Stimulated activated CD4-positive, alpha-beta T cell treated with anti-CD3 and anti-CD28 coated beads, Interleukin-15, amount 100 ng/mL, for 1 hour (primary cell): Measurements from ENCODE around the gene TTC39B.

ENCODE experiments used
- DNase-seq, 2 donors: peaks; one replicate each; pipeline ENCODE4 v3.0.0-alpha.2; 2020; ENCODE audit warnings: low read depth in 1 of 2, low spot score in 1 of 2

Gene TTC39B

GRCh38 chr9:15182101-15182551, 124.9 kb downstream of the TTC39B start:
- DNase-seq: no peak

GRCh38 chr9:15180124-15180523, 126.9 kb downstream of the TTC39B start:
- no peak for DNase-seq

GRCh38 chr9:15178631-15179030, 128.4 kb downstream of the TTC39B start:
- no peak for DNase-seq

DNA sequence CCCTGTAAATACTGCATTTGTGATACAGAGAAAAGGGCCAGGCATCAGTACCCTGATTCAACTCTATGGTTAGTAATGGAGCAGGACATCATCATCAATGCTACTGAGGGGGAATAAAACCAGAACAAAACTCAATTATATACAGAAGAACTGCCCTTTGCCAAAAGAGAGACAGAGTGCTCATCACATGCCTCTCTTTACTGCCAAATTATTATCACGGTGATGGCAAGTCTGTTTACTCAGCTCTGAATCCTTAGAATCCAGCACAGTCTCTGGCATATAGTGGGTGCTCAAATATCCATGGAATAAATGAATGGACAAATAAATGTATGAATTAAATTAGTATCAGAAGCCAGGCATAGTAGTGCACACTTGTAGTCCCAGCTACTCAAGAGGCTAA, 130.2 kb downstream of the TTC39B start:
- DNase-seq: no peak

DNA sequence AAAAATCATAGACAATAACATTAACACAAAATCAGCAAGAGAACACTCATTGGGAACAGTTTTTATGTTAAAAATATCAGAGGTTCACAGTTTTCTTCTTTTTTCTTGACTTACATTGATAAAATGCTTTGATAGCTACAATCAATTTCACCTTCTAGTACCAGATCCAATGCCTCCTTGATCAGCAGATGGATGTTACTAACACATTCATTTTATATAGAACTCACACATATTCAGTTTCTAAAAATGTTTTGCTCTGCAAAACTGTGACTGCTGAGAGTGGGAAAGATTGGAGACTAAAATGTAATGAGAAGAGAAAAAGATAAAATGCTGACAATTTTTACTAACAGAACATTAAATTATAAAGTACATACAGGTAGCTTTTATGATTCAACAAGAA, 143.1 kb downstream of the TTC39B start:
- no peak for DNase-seq

DNA sequence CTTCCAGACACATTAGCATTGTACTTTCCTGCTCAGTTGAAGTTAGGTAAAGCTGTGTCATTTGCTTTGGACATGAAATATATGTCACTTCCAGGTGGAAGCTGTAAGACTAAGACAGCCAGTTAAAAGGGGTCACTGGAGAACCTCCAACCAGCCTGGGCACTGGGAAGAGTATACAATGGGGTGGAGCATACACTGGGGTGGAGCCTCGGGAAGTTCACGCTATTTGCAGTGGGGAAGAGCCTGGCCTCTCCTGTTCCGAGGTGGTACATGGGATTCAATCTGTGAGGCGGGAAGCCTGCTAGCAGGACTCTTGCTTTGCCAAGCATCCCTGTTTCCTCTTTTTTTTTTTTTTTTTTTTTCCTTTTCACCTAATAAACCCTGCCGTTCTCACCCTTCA, 145.3 kb downstream of the TTC39B start:
- DNase-seq: no peak

DNA sequence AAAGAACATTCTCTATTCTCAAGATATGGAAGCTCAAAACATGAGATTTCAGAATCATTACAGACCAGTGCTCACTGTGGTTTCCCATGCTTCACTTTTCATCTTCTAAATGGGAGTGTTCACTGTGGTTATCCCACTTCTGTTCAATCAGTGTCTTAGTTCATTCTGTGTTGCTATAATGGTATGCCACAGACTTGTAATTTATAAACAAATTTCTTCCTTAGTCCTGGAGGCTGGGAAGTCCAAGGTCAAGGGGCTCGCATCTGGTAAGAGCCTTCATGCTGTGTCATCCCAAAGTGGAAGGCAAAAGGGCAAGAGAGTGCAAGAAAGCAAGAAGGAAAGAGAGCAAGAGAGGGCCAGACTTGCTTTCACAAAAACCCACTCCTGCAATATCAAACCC, 146.3 kb downstream of the TTC39B start:
- DNase-seq: no peak

DNA sequence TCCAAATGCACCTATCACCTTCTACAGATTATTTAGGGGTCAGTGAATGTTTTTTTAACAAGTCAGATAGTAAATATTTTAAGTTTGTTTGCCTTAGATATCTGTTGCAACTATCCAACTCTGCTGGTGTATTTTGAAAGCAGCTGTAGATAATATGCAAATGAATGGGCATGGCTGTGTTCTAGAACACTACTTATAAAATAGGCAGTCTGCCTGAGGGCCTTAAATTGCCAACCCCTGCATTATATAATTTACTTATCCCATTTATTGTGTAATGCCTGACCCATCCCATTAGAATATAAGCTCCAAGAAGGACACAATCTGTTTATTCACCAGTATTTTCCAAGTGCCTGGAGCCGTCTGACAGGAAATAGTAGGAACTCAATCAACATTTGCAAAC, 149.0 kb downstream of the TTC39B start:
- DNase-seq: no peak

- no peak for DNase-seq
Measured at GRCh38 chr9:15157381-15157780, 149.6 kb downstream of the TTC39B start.

DNA sequence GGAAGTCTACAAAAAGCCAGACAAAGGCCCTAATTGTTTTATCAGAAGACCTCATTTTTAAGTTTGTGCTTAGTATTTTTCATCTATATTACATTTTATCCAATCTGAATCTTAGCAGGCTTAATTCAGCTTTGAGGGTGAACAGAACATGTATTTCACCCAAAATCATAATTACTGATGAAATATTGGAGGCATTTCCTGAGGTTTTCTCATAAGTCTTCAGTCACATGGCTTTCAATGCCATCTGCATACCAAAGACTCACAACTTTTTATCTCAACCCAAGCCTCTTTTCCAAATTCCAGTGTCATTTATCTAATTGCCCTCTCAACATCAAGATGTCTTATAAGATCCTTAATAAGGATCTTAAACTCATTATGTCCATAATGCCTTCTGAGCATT, 150.8 kb downstream of the TTC39B start:
- DNase-seq: no peak

- DNase-seq: no peak
Measured at GRCh38 chr9:15155826-15156225, 151.2 kb downstream of the TTC39B start.

DNA sequence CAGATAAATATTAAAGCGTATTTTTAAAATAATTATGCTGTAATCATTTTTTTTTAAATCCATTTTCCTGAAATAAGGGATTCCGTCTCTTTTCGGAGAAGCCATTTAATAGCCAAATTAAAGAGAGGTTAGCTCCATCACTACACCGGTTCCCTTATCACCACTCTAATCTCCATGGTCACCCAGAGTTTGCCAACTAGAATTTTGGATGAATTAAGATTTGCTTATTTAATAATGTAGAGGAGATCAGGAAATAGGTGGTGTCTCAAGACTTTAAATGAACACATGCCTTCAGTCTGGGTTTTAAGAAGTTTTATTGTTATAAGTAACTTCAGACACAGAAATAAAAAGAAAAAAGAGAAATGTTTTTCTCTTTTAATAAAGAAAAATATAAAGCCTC, 151.7 kb downstream of the TTC39B start:
- DNase-seq: no peak

- DNase-seq: no peak
Measured at GRCh38 chr9:15154677-15155076, 152.3 kb downstream of the TTC39B start.

GRCh38 chr9:15153961-15154360, 153.1 kb downstream of the TTC39B start:
- no peak for DNase-seq

DNA sequence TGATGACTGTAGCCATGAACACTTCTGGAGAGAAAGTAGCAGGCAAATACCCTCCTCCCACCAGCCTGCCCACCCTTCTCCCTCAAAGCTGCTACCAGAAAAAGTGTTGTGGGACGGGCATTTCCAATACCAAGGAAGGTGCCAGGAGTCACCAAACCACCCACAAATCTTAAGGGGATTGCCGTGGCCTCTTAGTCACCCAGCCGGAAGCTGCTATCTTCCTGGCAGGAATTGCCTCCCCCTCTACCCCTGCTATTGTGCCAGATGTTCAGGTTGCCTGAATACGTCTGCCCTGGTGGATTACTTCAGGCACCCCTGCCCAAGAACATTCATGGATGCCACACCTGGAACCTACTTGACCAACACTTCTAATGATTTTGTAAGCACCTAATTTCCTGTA, 156.1 kb downstream of the TTC39B start:
- DNase-seq: no peak

DNA sequence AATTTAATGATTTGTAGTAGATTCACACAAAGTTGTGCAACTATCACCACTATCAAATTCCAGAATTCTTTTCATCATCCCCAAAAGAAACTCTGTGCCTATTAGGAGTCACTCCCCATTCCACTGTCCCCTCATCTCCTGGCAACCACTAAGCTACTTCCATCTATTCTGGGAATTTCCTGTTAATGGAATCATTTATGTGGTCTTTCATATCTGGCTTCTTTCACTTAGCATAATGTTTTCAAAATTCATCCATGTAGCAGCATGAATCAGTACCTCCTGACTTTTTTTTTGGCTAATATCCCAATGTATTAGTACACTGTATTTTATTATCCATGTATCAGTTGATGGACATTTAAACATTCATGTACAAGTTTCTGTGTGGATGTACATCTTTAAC, 157.6 kb downstream of the TTC39B start:
- DNase-seq: no peak

DNA sequence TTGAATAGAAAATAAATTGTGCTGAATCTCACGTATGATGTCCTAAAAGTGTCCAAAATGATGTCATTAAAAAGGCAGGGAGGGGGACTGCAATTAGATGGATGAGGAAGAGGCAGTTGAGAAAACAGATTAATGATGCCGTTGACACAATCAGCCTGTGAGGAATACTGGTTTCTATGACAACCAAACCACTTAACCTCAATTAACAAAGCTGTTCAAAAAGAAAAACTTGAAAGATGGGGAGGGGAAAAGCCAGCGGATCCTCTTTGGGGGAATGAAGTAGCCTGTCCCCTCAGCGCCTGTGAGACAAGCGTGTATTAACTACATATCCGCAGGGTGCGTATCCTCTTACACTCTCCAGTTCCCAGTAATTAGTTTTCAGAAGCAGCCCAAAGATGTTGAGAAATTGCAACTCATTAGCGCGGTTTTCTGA, 160.7 kb downstream of the TTC39B start:
- no peak for DNase-seq

DNA sequence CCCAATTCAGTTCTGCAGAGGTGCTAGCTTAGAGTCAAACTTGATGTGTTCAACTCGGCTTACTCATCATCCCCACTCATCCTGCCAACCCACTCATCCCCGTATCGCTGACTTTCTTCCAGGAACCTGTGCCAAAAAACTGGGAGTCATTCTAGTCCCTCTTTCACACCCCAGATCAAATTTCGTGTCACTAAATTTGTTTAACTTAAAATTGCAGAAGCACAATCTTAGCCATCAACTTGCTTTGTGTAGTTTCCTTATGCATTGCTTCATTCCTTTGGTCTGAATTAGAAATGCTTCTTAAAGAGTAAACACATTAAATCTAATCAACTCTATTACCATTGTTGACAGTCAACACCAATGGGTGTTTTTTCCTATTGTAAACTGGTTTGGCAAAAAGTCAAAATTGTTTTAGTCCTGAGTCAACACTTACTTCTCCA, 162.4 kb downstream of the TTC39B start:
- no peak for DNase-seq

GRCh38 chr9:15142878-15143534, 164.0 kb downstream of the TTC39B start:
- no peak for DNase-seq

DNA sequence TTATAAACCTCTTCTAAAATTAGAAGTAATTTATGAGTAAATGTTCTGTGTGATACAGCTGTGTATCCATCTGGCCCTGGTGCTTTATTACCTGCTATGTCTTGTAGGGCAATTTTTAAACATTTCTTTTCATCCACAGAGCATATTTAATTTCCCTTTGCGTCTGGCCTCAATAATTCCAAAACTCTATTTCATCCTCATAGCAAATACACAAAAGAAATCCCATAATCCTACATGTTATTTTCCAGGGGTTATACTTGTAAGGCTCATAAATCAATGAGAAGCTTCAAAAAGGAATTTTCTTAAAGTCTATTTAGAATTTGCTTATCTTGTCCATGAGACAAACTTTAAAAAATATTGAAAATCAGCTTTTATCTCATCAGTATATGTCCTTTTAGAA, 167.0 kb downstream of the TTC39B start:
- DNase-seq: no peak

DNA sequence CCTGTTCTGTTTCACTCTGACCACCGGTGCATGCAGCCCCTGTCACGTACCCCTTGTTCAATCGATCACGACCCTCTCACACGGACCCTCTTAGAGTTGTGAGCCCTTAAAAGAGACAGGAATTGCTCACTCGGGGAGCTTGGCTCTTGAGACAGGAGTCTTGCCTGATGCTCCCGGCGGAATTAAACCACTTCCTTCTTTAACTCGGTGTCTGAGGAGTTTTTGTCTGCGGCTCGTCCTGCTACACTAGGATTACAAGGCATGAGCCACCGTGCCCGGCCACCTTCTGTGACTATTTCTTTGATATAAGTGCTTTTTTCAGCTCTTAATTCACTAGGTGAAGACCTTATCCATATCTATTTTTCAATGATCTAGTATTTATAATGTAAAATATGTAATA, 167.5 kb downstream of the TTC39B start:
- no peak for DNase-seq

GRCh38 chr9:15138357-15138686, 168.7 kb downstream of the TTC39B start:
- DNase-seq: no peak

- no peak for DNase-seq
Measured at GRCh38 chr9:15137658-15138356, 169.2 kb downstream of the TTC39B start.
